Measurements from ENCODE around the gene CTSE. TPM values are rescaled to one million over a fixed set of nuclear protein-coding genes. Genes with fewer than 3 reads are reported as not detected.

Gene CTSE
- total RNA-seq, 1 experiment from 2014 or later: not detected

DNA sequence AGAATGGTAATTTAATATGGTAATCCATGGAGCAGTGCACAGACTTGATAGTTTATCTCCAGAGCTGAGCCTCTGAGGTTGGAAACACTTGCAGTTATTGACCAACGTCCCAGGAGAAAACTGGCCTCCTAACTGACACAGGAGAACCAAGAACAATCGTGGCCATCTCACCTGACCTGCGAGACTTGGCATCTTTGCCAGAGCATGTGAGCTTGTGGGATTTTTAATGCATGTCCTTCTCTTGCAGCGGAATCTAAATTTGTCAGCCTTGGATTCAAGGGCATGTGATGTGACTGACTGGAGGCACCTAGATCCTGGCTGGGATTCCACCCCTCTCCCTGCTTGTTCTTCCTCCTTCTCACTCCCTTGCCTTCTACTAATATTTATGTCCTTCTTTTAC, 52.6 kb downstream of the CTSE start:
- DNase-seq (ENCODE audit: low read depth): no peak

DNA sequence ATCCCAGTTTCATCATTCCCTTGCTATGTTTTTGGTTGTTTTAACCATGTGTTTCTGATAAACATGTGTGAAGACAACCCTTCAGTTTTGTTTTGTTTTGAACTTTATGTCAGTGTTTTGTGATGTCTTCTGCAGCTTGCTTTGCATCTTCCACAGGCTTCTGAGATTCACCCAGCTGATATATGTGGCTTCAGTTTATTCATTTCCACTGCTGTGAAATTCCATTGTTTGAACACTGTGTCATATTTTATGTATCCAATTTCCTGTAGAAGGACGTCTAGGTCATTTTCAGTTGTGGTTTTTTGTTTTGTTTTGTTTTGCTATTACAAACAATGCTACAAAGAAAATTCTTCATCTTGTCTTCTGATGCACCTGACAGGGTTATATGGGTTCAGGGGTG, 53.2 kb downstream of the CTSE start:
- no peak for DNase-seq (ENCODE audit: low read depth)

- no peak for DNase-seq (ENCODE audit: low read depth)
These were observed 54.5 kb downstream of the CTSE start for GRCh38 chr1:205969229-205969628.

DNA sequence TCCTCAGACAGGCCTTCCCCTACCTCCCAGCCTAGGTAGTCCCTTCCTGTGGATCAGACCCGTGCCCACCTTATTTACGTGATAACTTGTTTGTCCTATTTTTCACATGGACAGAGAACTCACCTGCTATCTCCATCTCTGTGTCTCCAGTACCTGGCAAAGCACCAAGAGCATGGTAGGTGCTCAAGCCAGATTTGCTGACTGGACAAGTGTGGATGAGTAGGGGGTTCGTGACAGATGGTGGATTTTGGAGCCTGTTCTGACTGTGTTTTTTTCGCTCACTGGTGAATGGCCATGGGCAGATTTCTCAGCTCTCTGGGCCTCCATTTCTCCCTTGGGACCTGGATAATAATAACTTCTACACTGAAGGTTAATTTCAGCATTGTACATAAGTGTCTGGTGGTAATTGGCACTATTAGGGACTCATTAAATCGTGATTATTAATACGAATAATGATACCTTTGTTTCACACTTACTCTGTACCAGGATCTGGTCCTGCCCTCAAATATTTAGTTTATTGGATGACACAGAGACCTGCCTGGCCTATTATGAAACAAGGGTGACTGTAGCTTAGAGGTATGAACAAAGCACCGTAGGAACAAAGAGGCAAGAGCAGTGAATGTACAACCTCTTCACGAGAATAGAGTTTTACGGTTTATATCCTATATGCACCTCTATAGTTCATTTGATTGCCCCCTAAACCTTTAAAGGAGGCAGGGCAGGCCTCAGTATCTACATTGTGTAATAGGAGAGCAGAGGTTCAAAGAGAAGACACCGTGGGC, 56.0 kb downstream of the CTSE start:
- DNase-seq (ENCODE audit: low read depth): no peak

DNA sequence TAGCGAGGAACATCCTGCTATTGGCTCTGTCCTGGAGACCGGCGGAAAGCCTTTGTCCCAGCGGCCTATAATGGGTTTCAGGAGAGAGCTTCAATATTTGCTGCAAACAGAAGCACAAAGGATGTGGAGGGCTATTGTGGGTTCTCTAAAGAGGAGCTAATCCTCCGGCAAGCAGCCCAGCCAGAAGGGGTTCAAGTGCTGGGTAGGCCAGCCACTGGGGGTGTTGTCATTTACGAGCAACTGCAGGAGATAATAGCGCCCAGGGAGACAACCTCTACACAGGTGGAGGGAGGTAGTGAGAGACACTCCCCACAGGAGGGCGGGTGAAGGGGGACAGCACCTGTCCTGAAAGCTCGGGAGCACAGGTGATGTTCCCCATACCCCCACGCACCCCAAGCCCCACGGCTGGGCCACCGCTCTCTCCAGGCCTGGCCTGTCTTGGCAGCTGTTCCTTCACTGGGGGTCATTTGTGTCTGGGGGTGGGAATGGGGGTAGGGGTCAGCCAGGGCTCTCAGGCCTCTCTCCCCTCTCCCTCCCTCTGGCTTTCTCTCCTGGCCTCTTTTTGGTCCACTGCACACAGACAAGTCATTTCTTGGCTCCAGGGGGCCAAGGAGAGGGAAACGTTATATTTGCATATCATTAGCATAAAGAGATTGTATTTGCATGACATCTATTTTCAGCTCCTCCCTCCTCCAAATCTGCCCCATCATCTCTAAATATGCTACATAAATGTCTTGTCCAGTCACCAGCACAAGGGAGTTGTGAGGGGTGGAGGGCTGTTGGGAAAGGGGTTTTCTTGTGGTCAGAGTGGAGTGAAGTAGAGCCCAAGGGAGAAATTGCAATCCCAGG, 58.4 kb downstream of the CTSE start:
- no peak for DNase-seq (ENCODE audit: low read depth)

- peak; percentile 89 for DNase-seq (ENCODE audit: low read depth)
These were observed 60.1 kb downstream of the CTSE start for GRCh38 chr1:205963352-205964155.

GRCh38 chr1:205962821-205963221, 60.9 kb downstream of the CTSE start:
- peak; percentile 49 for DNase-seq (ENCODE audit: low read depth)

- peak; percentile 90 for DNase-seq (ENCODE audit: low read depth)
These were observed 61.5 kb downstream of the CTSE start for GRCh38 chr1:205961991-205962820.

- peak; percentile 58 for DNase-seq (ENCODE audit: low read depth)
These were observed 62.3 kb downstream of the CTSE start for GRCh38 chr1:205961405-205961804.

GRCh38 chr1:205959789-205960188, 63.9 kb downstream of the CTSE start:
- DNase-seq (ENCODE audit: low read depth): no peak

Other genes with a start within 250 kb of the CTSE start
- 9.6 and 10.9 TPM in 2 replicates for gene RAB29, start 248.4 kb downstream of the CTSE start, total RNA-seq (2014; rRNA removed; shearing (Covaris generic))
- gene SLC41A1, start 210.7 kb downstream of the CTSE start, total RNA-seq (2014; rRNA removed; shearing (Covaris generic)): 20.7 and 25.1 TPM in 2 replicates
- gene PM20D1, start 173.8 kb downstream of the CTSE start, total RNA-seq (2014; rRNA removed; shearing (Covaris generic)): not detected in 2 replicates
- not detected in 2 replicates for gene SLC26A9, start 80.4 kb downstream of the CTSE start, total RNA-seq (2014; rRNA removed; shearing (Covaris generic))
- 2.7 and 3.5 TPM in 2 replicates for gene RAB7B, start 20.5 kb downstream of the CTSE start, total RNA-seq (2014; rRNA removed; shearing (Covaris generic))
- gene RHEX, start 29.3 kb upstream of the CTSE start, total RNA-seq (2014; rRNA removed; shearing (Covaris generic)): not detected in 2 replicates
- gene AVPR1B, start 93.5 kb upstream of the CTSE start, total RNA-seq (2014; rRNA removed; shearing (Covaris generic)): not detected in 2 replicates
- gene FAM72A, start 178.9 kb upstream of the CTSE start, total RNA-seq (2014; rRNA removed; shearing (Covaris generic)): 11.4 and 20.7 TPM in 2 replicates
- 16.7 and 17.8 TPM in 2 replicates for gene SRGAP2, start 179.6 kb upstream of the CTSE start, total RNA-seq (2014; rRNA removed; shearing (Covaris generic))